BJ (cell line): ENCODE data around the gene UGT1A6. TPM values are rescaled to one million over a fixed set of nuclear protein-coding genes. Genes with fewer than 3 reads are reported as not detected.

Experiments used
- CTCF ChIA-PET: fragments of 350-600 bp; formaldehyde crosslinking; extraction: SDS; loops from one replicate; lab custom pipeline; 2021; ENCODE audit warnings: antibody characterized with exemption, inconsistent platforms; lab: Yijun Ruan, JAX
- POLR2A ChIA-PET: fragments of 300-600 bp; sonication (Branson Sonifier 250); formaldehyde crosslinking; extraction: SDS; loops from one replicate; lab custom pipeline; 2021; ENCODE audit warnings: antibody characterized with exemption; lab: Charles Lee
- DNase-seq: peaks from one replicate; pipeline ENCODE4 v3.0.0-alpha.2; 2011; ENCODE audit warnings: low read depth
- H3K27me3 ChIP-seq: 2 replicates; pipeline ENCODE4 v1.6.0; 2011; ENCODE audit warnings: low read length; ENCODE audit not compliant: control insufficient read depth, insufficient read depth
- H3K36me3 ChIP-seq: 2 replicates; pipeline ENCODE4 v1.5.1; 2011; ENCODE audit warnings: low read length; ENCODE audit not compliant: control insufficient read depth, insufficient read depth
- H3K4me3 ChIP-seq: 2 replicates; pipeline ENCODE4 v1.5.1; 2011; ENCODE audit warnings: low read depth, mild to moderate bottlenecking, control low read depth, low read length
- CTCF ChIP-seq: IDR thresholded peaks from 2 replicates; pipeline ENCODE4 v1.5.1; 2011; ENCODE audit warnings: low read depth, mild to moderate bottlenecking, control low read depth, inconsistent platforms, low read length, moderate library complexity; ENCODE audit not compliant: insufficient read depth
- polyA plus RNA-seq: library from polyadenylated mRNA; depleted of rRNA; stranded (reverse); fragments of >200 nt; gene quantifications from 2 replicates; pipeline ENCODE4 v1.2.3, GENCODE V29; 2011

UGT1A6 gene
- polyA plus RNA-seq, 1 experiment, result not detected

- TF ChIP-seq CTCF, result no peak
- CTCF ChIA-PET, result interaction anchor here (0.6 kb wide), 1 partner anchor 227 kb away, joined by 3 read pairs; no protein-coding TSS in a partner anchor
- no peak for DNase-seq
- Histone ChIP-seq H3K27me3 (no peaks in the 10 kb centered on the region), H3K36me3 (no peaks in the 10 kb centered on the region), H3K4me3 (no peak overlapping the region)
- POLR2A ChIA-PET, result no interaction called here
Observed at GRCh38 chr2:233702238-233702637, 9.5 kb downstream of the UGT1A6 start.

- no peak for DNase-seq
- ChIA-PET CTCF (interaction anchor here (0.6 to 1.4 kb wide), 4 partner anchors 257 to 350 kb away, joined by 3 to 7 read pairs (median 4); no protein-coding TSS in a partner anchor), POLR2A (no interaction called here)
- Histone ChIP-seq H3K36me3 (no peaks in the 10 kb centered on the region), H3K4me3 (no peak overlapping the region), H3K27me3 (no peaks in the 10 kb centered on the region)
- TF ChIP-seq CTCF, result no peak
Observed at GRCh38 chr2:233705911-233706506, 13.3 kb downstream of the UGT1A6 start.

DNA sequence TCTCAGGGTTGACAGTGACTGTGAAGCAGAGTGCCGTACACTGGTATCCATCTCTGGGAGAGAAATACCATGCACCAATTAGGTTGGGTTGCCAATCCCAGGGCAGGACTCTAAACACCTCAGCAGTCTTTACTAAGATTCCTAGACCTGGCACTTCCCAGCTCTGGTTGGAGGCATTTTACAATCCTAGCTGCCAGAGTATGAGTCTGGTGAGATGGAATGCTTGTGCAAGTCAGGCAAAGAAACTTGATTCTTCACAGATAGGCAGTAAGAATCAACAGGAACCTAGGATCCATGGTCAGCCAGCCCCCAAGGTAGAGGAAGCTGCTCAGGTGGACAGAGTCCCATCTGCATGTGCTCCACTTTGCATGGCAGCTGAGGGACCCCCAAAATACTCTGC is 14.0 kb downstream of the UGT1A6 start:
- ChIA-PET POLR2A (no interaction called here), CTCF (interaction anchor here (0.6 to 1.4 kb wide), 2 partner anchors 258 to 269 kb away, joined by 4 to 7 read pairs; no protein-coding TSS in a partner anchor)
- Histone ChIP-seq H3K36me3 (no peaks in the 10 kb centered on the region), H3K4me3 (no peak overlapping the region), H3K27me3 (no peaks in the 10 kb centered on the region)
- TF ChIP-seq CTCF, result no peak
- DNase-seq, result no peak

GRCh38 chr2:233707940-233708644 is 15.4 kb downstream of the UGT1A6 start:
- Histone ChIP-seq H3K27me3 (no peaks in the 10 kb centered on the region), H3K36me3 (no peaks in the 10 kb centered on the region), H3K4me3 (no peak overlapping the region)
- no peak for TF ChIP-seq CTCF
- no peak for DNase-seq
- ChIA-PET CTCF (no interaction called here), POLR2A (no interaction called here)

DNA sequence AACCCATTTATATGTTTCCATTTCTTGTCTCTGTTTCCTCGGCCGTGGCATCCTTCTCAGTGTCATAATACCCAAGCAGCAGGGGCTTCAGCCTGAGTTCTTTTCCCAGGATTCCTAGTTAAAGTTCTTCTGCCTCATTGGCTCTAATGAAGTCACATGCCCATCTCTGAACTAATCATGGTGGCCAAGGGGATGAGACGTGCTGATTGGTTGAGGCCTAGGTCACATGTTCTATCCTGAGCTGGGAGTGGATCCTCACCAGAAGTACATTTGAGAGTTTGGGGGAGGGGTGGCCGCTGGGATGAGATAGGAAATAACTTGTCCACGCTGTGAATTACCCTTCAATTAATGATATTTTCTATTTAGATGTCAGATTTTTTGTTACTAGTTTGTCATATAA is 16.3 kb downstream of the UGT1A6 start:
- ChIA-PET POLR2A (no interaction called here), CTCF (interaction anchor here (1.1 kb wide), 1 partner anchor 266 kb away, joined by 3 read pairs; no protein-coding TSS in a partner anchor)
- H3K36me3 ChIP-seq, result no peaks in the 10 kb centered on the region
- H3K27me3 ChIP-seq, result no peaks in the 10 kb centered on the region
- no peak for DNase-seq
- no peak for TF ChIP-seq CTCF
- no peak overlapping the region for H3K4me3 ChIP-seq
